Measurements from ENCODE around the gene YTHDF1.

Gene YTHDF1

GRCh38 chr20:63191400-63191799, 24.5 kb downstream of the YTHDF1 start:
- Histone ChIP-seq H3K9me3 (ENCODE audit: low read length) (no peaks in the 10 kb centered on the region), H3F3A (ENCODE audit: insufficient read depth, low read length) (no peaks in the 10 kb centered on the region), H3K4me1 (ENCODE audit: insufficient read depth, low read length, severe bottlenecking) (no peaks in the 10 kb centered on the region), H3K36me3 (ENCODE audit: insufficient read depth, low read length) (peaks cover 20% of the 10 kb centered on the region), H3K4me2 (ENCODE audit: low read length) (no peak overlapping the region), H3K4me3 (ENCODE audit: low read depth, low read length, poor library complexity, severe bottlenecking) (no peak overlapping the region), H3K27me3 (ENCODE audit: insufficient read depth, low read length) (no peaks in the 10 kb centered on the region), H3K9me2 (ENCODE audit: low read depth, low read length) (no peaks in the 10 kb centered on the region), H3K9ac (ENCODE audit: low read length) (no peak overlapping the region), H3K79me2 (ENCODE audit: insufficient read depth, low read length) (no peaks in the 10 kb centered on the region), H3K27ac (ENCODE audit: low read depth, low read length, poor library complexity, severe bottlenecking) (no peak overlapping the region), H2AFZ (ENCODE audit: low read length) (no peak overlapping the region), H4K20me1 (ENCODE audit: insufficient read depth, low read length) (0 out of 2 replicates have a peak, but pooled peaks cover 4% of the 10 kb centered on the region)
- TF ChIP-seq CTCF (IDR thresholded peaks at IDR 0.05; ENCODE audit: low read length) (no peak), EZH2 (IDR thresholded peaks at IDR 0.05; ENCODE audit: borderline replicate concordance, low read length) (no peak)

GRCh38 chr20:63190828-63191227, 25.1 kb downstream of the YTHDF1 start:
- Histone ChIP-seq H3K9me3 (ENCODE audit: low read length) (no peaks in the 10 kb centered on the region), H3K27ac (ENCODE audit: low read depth, low read length, poor library complexity, severe bottlenecking) (no peak overlapping the region), H3K27me3 (ENCODE audit: insufficient read depth, low read length) (no peaks in the 10 kb centered on the region), H3K4me1 (ENCODE audit: insufficient read depth, low read length, severe bottlenecking) (no peaks in the 10 kb centered on the region), H4K20me1 (ENCODE audit: insufficient read depth, low read length) (0 out of 2 replicates have a peak, but pooled peaks cover under 1% of the 10 kb centered on the region), H2AFZ (ENCODE audit: low read length) (no peak overlapping the region), H3K36me3 (ENCODE audit: insufficient read depth, low read length) (peaks cover 15% of the 10 kb centered on the region), H3K4me2 (ENCODE audit: low read length) (no peak overlapping the region), H3K9me2 (ENCODE audit: low read depth, low read length) (no peaks in the 10 kb centered on the region), H3K4me3 (ENCODE audit: low read depth, low read length, poor library complexity, severe bottlenecking) (no peak overlapping the region), H3K9ac (ENCODE audit: low read length) (no peak overlapping the region), H3K79me2 (ENCODE audit: insufficient read depth, low read length) (no peaks in the 10 kb centered on the region), H3F3A (ENCODE audit: insufficient read depth, low read length) (no peaks in the 10 kb centered on the region)
- no peak for TF ChIP-seq EZH2 (IDR thresholded peaks at IDR 0.05; ENCODE audit: borderline replicate concordance, low read length)
- TF ChIP-seq CTCF (IDR thresholded peaks at IDR 0.05; ENCODE audit: low read length): no peak

- Histone ChIP-seq H3K36me3 (ENCODE audit: insufficient read depth, low read length) (peaks cover 6% of the 10 kb centered on the region), H3K4me1 (ENCODE audit: insufficient read depth, low read length, severe bottlenecking) (no peaks in the 10 kb centered on the region), H3K27ac (ENCODE audit: low read depth, low read length, poor library complexity, severe bottlenecking) (no peak overlapping the region), H2AFZ (ENCODE audit: low read length) (no peak overlapping the region), H4K20me1 (ENCODE audit: insufficient read depth, low read length) (no peaks in the 10 kb centered on the region), H3K4me3 (ENCODE audit: low read depth, low read length, poor library complexity, severe bottlenecking) (no peak overlapping the region), H3K9ac (ENCODE audit: low read length) (no peak overlapping the region), H3K79me2 (ENCODE audit: insufficient read depth, low read length) (no peaks in the 10 kb centered on the region), H3K9me2 (ENCODE audit: low read depth, low read length) (no peaks in the 10 kb centered on the region), H3K9me3 (ENCODE audit: low read length) (no peaks in the 10 kb centered on the region), H3F3A (ENCODE audit: insufficient read depth, low read length) (no peaks in the 10 kb centered on the region), H3K4me2 (ENCODE audit: low read length) (no peak overlapping the region), H3K27me3 (ENCODE audit: insufficient read depth, low read length) (no peaks in the 10 kb centered on the region)
- TF ChIP-seq EZH2 (IDR thresholded peaks at IDR 0.05; ENCODE audit: borderline replicate concordance, low read length) (no peak), CTCF (IDR thresholded peaks at IDR 0.05; ENCODE audit: low read length) (no peak)
Observed at GRCh38 chr20:63189846-63190559, 25.9 kb downstream of the YTHDF1 start.
